NCI-H1417 treated with DMSO at 0.1 percent for 48 hours (cell line): ENCODE measurements around the gene KRT35.

Experiments used
- DNase-seq: peaks from one replicate; lab custom pipeline; 2025; lab: John Stamatoyannopoulos, UW

The KRT35 gene

DNA sequence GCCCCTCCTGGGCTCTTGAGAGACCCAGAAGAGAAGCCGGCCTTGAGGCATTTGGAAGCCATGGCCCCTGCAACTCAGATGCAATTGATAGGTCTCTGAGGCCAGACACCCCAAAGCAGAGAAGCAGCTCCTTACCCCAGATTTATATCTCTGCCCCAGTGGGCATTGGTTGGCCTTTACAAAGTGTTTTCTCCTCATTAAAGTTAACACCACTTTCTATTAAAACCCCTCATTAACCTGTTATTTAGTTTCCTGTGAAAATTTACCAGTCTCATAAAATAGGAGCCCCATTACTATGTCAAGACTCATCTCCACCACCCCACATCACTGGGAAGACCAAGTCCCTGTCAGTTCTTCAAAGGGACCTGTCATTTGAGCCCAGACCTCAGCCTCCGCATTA, at the start of gene KRT35:
Gene KRT35 (minus strand): TSS at position 116 of the 400 bp plus-strand sequence. CDS start 54 bp downstream, at position 62.
- DNase-seq, result no peak

- no peak for DNase-seq
Observed at GRCh38 chr17:41530062-41531048, 49.4 kb upstream of the KRT35 start.

DNA sequence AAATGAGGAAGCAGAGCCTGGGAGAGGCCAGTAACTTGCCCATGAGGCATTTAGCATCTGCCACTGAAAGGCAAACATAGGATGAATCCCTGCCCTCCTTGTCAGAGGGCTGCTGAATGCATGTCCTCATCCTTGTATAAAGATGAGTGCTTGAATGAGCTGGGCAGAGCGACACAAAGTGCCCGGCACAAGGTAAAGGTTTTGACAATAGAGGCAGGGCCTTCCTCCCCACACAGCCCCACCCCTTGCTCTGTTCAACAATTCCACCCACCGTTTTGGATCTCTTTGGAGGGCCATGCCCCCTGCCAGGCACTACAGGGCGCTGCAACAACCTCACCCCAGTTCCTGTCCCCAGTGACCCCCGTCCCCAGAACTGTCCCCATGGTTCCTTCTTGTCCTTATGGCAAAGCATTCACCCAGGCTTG, 48.6 kb upstream of the KRT35 start:
- DNase-seq, result no peak

DNA sequence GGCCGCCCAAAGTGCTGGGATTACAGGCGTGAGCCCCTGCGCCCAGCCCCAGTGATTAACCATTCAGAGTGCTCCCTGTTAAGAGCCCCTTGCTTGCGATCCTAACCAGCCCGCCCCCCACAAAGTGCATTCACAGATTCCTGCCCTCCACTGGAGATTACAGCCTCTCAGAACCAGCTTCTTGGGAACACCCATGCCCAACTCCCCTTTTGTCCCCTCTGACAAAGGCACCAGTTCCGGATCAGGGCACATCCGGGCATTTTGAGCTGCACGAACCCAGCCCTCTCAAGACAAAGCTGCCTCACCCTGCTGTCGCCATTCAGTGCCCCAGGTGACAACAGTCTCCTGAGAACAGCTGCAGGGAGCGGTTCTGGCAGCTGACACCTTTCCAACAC, 48.0 kb upstream of the KRT35 start:
- no peak for DNase-seq

DNA sequence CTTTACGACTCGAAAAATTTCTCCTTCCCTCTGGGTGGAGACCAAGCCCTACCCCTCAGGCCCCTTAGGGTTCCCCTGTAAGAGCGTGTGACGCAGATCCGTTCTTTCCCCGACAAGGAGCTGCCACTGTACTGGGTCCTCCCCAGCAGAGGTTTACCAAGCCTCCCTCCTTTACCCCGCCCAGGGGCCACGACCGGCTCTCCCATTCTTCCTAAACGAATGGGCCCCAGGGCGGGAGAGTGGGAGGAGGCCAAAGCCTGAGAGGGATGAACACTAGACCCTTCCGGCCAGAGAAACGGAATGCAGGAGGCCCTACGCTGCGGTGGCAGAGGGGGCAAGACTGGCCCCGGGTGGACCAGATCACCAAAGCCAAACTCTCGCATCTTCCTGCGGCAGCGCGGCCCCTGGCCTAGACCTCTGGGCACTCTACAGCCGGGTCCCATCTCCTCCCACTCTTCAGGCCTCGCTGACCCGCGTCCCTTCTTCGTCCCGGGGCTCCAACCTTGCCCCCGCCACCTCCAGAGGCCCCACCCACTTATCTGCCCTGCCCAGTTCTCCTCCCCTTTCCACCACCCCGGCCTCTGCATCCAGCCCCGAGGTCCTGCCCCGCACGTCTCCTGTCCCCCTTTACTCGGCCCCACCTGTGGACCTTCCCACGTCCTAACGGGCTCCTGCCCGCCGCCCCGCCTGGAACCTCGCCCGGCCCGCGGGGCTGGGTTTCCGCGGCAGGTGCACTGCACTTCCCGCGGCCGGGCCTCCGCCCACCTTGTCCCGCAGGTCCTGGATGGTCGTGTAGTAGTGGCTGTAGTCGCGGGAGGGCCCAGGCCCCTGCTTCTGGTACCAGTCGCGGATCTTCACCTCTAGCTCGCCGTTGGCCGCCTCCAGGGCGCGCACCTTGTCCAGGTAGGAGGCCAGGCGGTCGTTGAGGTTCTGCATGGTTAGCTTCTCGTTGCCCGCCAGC, 46.4 kb upstream of the KRT35 start:
- DNase-seq, result no peak

GRCh38 chr17:41524261-41524660, 43.3 kb upstream of the KRT35 start:
- DNase-seq, result no peak

DNA sequence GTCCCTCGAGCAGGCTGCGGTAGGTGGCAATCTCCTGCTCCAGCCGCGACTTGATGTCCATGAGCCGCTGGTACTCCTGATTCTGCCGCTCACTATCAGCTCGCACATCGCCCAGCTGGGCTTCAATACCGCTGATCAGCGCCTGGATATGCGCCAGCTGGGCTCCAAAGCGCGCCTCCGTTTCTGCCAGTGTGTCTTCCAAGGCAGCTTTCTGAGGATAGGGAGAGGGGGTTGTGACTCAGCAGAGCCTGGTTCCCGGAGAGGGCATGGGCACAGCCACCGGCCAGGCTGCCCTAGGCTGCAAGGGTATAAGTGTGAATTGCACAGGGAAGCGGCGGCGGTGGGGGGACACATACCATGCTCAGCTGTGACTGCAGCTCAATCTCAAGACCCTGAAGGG, 42.8 kb upstream of the KRT35 start:
- no peak for DNase-seq

GRCh38 chr17:41523225-41523593, 42.3 kb upstream of the KRT35 start:
- DNase-seq, result no peak

- DNase-seq, result no peak
Observed at GRCh38 chr17:41522301-41523224, 41.6 kb upstream of the KRT35 start.

GRCh38 chr17:41521574-41522261, 40.8 kb upstream of the KRT35 start:
- DNase-seq, result no peak

DNA sequence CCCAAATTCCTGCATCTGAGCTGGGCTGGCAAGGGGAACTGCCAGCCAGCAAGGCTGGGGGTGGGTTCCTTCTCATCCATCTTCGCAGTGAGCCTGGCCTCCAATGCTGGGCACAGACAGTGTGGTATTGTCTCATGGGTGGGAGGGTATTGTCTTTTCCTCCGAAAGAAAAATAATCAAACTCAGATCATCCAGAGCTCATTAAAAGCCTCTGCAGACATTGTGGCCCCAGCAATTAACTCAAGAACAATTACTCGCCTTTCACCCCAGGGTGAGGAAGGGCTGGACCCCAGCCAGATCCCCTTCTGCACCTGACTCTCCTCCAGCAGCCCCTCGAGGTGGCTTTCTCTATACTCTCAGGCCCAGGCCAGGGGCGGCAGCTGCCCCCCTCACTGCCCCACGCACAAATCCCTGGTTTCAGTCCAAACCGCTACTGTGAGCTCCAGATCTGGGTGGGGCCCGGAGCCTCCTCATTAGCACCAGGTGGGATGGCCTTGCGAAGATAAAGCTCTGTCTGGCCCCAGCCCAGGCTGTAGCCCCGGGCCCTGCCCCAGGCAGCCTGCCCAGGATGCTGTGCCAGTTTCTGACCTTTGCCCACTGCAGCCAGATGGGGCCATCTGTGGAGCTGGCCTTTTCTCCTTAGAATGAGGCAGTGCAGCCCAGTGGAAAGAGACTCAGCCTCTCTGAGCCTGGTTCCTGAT, 40.0 kb upstream of the KRT35 start:
- DNase-seq, result peak; percentile 19

GRCh38 chr17:41519501-41520224, 38.7 kb upstream of the KRT35 start:
- DNase-seq, result peak; percentile 34

GRCh38 chr17:41518789-41519449, 38.0 kb upstream of the KRT35 start, which contains the start of gene KRT15:
KRT15 (minus strand) TSS chr17:41518890; CDS start chr17:41518827, 63 bp downstream.
- DNase-seq, result peak; percentile 28

- DNase-seq, result no peak
Observed at GRCh38 chr17:41518031-41518430, 37.1 kb upstream of the KRT35 start.

- no peak for DNase-seq
Observed at GRCh38 chr17:41516830-41517283, 35.9 kb upstream of the KRT35 start.

- no peak for DNase-seq
Observed at GRCh38 chr17:41516147-41516829, 35.3 kb upstream of the KRT35 start.

GRCh38 chr17:41513168-41513547, 32.2 kb upstream of the KRT35 start:
- DNase-seq, result peak; percentile 80

- DNase-seq, result no peak
Observed at GRCh38 chr17:41512546-41513167, 31.7 kb upstream of the KRT35 start.
